SU-DHL-6 (cell line): Measurements from ENCODE around the gene ZNF248.

Experiments used
- H2AFZ ChIP-seq: fragments of 200-600 bp; sonication (generic); 2 replicates; pipeline ENCODE4 v1.6.1; 2014; ENCODE audit warnings: low read depth, mild to moderate bottlenecking, moderate library complexity, mixed read lengths, antibody characterized with exemption, low read length; ENCODE audit not compliant: severe bottlenecking
- H3F3A ChIP-seq: fragments of 200-600 bp; shearing (Covaris generic); 2 replicates; pipeline ENCODE4 v1.6.0; 2016; ENCODE audit warnings: antibody characterized with exemption, mild to moderate bottlenecking; ENCODE audit not compliant: insufficient read depth
- H3K27ac ChIP-seq: fragments of 200-600 bp; sonication (generic); 2 replicates; pipeline ENCODE4 v1.5.1; 2016; ENCODE audit warnings: low read depth, mild to moderate bottlenecking, low read length, moderate library complexity, mixed read lengths
- H3K27me3 ChIP-seq: fragments of 200-600 bp; sonication (generic), shearing (Covaris generic); 2 replicates; pipeline ENCODE4 v1.6.0; 2014; ENCODE audit warnings: mild to moderate bottlenecking, low read length
- H3K36me3 ChIP-seq: fragments of 200-600 bp; sonication (generic); 2 replicates; pipeline ENCODE4 v1.6.1; 2014; ENCODE audit warnings: mild to moderate bottlenecking, low read length, mixed read lengths
- H3K4me2 ChIP-seq: fragments of 300-600, 200-600 bp; shearing (Covaris generic), sonication (generic); 2 replicates; pipeline ENCODE4 v1.6.0; 2014; ENCODE audit warnings: low read length, low read depth, mild to moderate bottlenecking; ENCODE audit not compliant: poor library complexity, severe bottlenecking
- H3K4me3 ChIP-seq: fragments of 200-600 bp; sonication (generic); 2 replicates; pipeline ENCODE4 v1.5.1; 2014; ENCODE audit warnings: antibody characterized with exemption, low read length, mild to moderate bottlenecking, mixed read lengths; ENCODE audit not compliant: insufficient read depth, poor library complexity, severe bottlenecking
- H3K79me2 ChIP-seq: fragments of 200-600 bp; sonication (generic); 2 replicates; pipeline ENCODE4 v1.6.1; 2014; ENCODE audit warnings: mild to moderate bottlenecking, low read length, moderate library complexity; ENCODE audit not compliant: insufficient read depth
- H3K9ac ChIP-seq: fragments of 200-600 bp; sonication (generic); 2 replicates; pipeline ENCODE4 v1.7.0; 2014; ENCODE audit warnings: mild to moderate bottlenecking, low read length
- H3K9me2 ChIP-seq: fragments of 200-600 bp; sonication (generic); replicated peaks from 2 replicates; pipeline ENCODE4 v1.6.1; 2014; ENCODE audit warnings: low read length; ENCODE audit not compliant: insufficient read depth
- H3K9me3 ChIP-seq: fragments of 200-600 bp; sonication (generic); 2 replicates; pipeline ENCODE4 v1.6.1; 2014; ENCODE audit warnings: low read length, mixed read lengths; ENCODE audit not compliant: insufficient read depth
- H4K20me1 ChIP-seq: fragments of 200-600 bp; sonication (generic); 2 replicates; pipeline ENCODE4 v1.6.1; 2014; ENCODE audit warnings: low read depth, mild to moderate bottlenecking, antibody characterized with exemption, low read length, moderate library complexity, mixed read lengths
- CTCF ChIP-seq: fragments of 200-600 bp; sonication (generic); IDR thresholded peaks from one replicate; pipeline ENCODE4 v1.5.1; 2017; ENCODE audit warnings: antibody characterized with exemption, mild to moderate bottlenecking, low read length, moderate library complexity; ENCODE audit not compliant: insufficient read depth, poor library complexity, severe bottlenecking
- EZH2phosphoT487 ChIP-seq: fragments of 200-600 bp; sonication (generic), shearing (Covaris generic); conservative IDR thresholded peaks from 2 replicates; pipeline ENCODE4 v1.6.1; 2018; ENCODE audit warnings: mild to moderate bottlenecking, antibody characterized with exemption, low read length, moderate library complexity, mixed read lengths

The ZNF248 gene

GRCh38 chr10:37831495-37832333 lies 25.7 kb downstream of the ZNF248 start:
- no peak overlapping the region for H3K9ac ChIP-seq
- TF ChIP-seq CTCF (no peak), EZH2phosphoT487 (no peak)
- no peak overlapping the region for H2AFZ ChIP-seq
- H3K27ac ChIP-seq = no peak overlapping the region
- H3K4me3 ChIP-seq = no peak overlapping the region
- no peak overlapping the region for H3K4me2 ChIP-seq
- no peaks in the 10 kb centered on the region for H3K9me2 ChIP-seq
- H3K36me3 ChIP-seq = peaks cover 85% of the 10 kb centered on the region
- H3F3A ChIP-seq = no peaks in the 10 kb centered on the region
- H3K9me3 ChIP-seq = peaks cover 38% of the 10 kb centered on the region
- no peaks in the 10 kb centered on the region for H3K79me2 ChIP-seq
- no peaks in the 10 kb centered on the region for H3K27me3 ChIP-seq
- no peaks in the 10 kb centered on the region for H4K20me1 ChIP-seq

GRCh38 chr10:37826806-37827205 lies 30.6 kb downstream of the ZNF248 start:
- no peaks in the 10 kb centered on the region for H3F3A ChIP-seq
- H3K36me3 ChIP-seq = peaks cover 39% of the 10 kb centered on the region
- H3K9ac ChIP-seq = no peak overlapping the region
- H2AFZ ChIP-seq = no peak overlapping the region
- H3K4me3 ChIP-seq = no peak overlapping the region
- H3K27ac ChIP-seq = no peak overlapping the region
- no peaks in the 10 kb centered on the region for H3K9me2 ChIP-seq
- no peak overlapping the region for H3K4me2 ChIP-seq
- TF ChIP-seq EZH2phosphoT487 (no peak), CTCF (no peak)
- no peaks in the 10 kb centered on the region for H3K79me2 ChIP-seq
- H3K9me3 ChIP-seq = peaks cover 16% of the 10 kb centered on the region
- H4K20me1 ChIP-seq = no peaks in the 10 kb centered on the region
- no peaks in the 10 kb centered on the region for H3K27me3 ChIP-seq

GRCh38 chr10:37821237-37821636 lies 36.2 kb downstream of the ZNF248 start:
- Histone ChIP-seq H2AFZ (no peak overlapping the region), H3K27ac (no peak overlapping the region), H3K27me3 (no peaks in the 10 kb centered on the region), H3K4me3 (no peak overlapping the region), H3K9ac (no peak overlapping the region), H3K4me2 (no peak overlapping the region), H4K20me1 (no peaks in the 10 kb centered on the region), H3K9me2 (no peaks in the 10 kb centered on the region), H3F3A (no peaks in the 10 kb centered on the region), H3K79me2 (no peaks in the 10 kb centered on the region), H3K36me3 (0 out of 2 replicates have a peak, but pooled peaks cover 3% of the 10 kb centered on the region), H3K9me3 (no peaks in the 10 kb centered on the region)
- TF ChIP-seq CTCF (no peak), EZH2phosphoT487 (no peak)
